ENCODE measurements around the gene SH3RF2.
"Not testable (repeated sequence)": the region's sequence is repeated elsewhere in the genome, so short reads cannot be mapped to it uniquely, and the experiment has no call there.

DNA sequence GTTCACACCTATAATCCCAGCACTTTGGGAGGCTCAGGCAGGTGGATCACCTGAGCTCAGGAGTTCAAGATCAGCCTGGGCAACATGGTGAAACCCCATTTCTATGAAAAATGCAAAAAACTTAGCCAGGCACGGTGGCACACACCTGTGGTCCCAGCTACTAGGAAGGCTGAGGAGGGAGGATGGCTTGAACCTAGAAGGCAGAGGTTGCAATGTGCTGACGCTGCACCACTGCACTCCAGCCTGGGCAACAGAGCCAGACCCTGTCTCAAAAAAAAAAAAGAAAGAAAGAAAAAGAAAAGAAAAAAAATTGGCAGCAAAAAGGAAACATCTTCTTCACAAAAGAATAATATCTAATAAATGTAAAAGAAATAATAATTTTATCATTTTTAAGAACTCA is 172.5 kb downstream of the SH3RF2 start:
- not testable (repeated sequence) for TF ChIP-seq CTCF, POLR2AphosphoS5 (IDR thresholded peaks at IDR 0.05)

Data from suprapubic skin (tissue), 3 donors.